Activated T-cell treated with anti-CD3 and anti-CD28 coated beads, Interleukin-2, amount 50 U/mL, for 1 hour (primary cell): Measurements from ENCODE around the gene ARHGEF11.
A peak's percentile ranks its signal among the peaks of the same experiment; 100 is the strongest.
"Not testable (repeated sequence)": the region's sequence is repeated elsewhere in the genome, so short reads cannot be mapped to it uniquely, and the experiment has no call there.

Experiments
- DNase-seq: peaks from one replicate; pipeline ENCODE4 v3.0.0-alpha.2; 2020

Gene ARHGEF11

GRCh38 chr1:157045250-157046218, at the start of gene ARHGEF11:
Gene ARHGEF11 (minus strand): TSS chr1:157045742. CDS start chr1:157044330, 1,412 bp downstream.
- DNase-seq: peak; percentile 33

- DNase-seq: no peak
Observed at GRCh38 chr1:157095091-157095490, 49.5 kb upstream of the ARHGEF11 start.

- DNase-seq: no peak
Observed at GRCh38 chr1:157092831-157093230, 47.3 kb upstream of the ARHGEF11 start.

GRCh38 chr1:157091668-157092273, 46.2 kb upstream of the ARHGEF11 start:
- DNase-seq: no peak

- DNase-seq: no peak
Observed at GRCh38 chr1:157091186-157091585, 45.6 kb upstream of the ARHGEF11 start.

- no peak for DNase-seq
Observed at GRCh38 chr1:157090771-157091170, 45.2 kb upstream of the ARHGEF11 start.

GRCh38 chr1:157090196-157090647, 44.7 kb upstream of the ARHGEF11 start:
- DNase-seq: peak; percentile 88

GRCh38 chr1:157089789-157090188, 44.2 kb upstream of the ARHGEF11 start:
- no peak for DNase-seq

- DNase-seq: no peak
Observed at GRCh38 chr1:157088607-157089006, 43.1 kb upstream of the ARHGEF11 start.

GRCh38 chr1:157087030-157087429, 41.5 kb upstream of the ARHGEF11 start:
- DNase-seq: no peak

- DNase-seq: no peak
Observed at GRCh38 chr1:157086299-157086698, 40.8 kb upstream of the ARHGEF11 start.

- no peak for DNase-seq
Observed at GRCh38 chr1:157085421-157085820, 39.9 kb upstream of the ARHGEF11 start.

GRCh38 chr1:157084720-157085119, 39.2 kb upstream of the ARHGEF11 start:
- DNase-seq: no peak

GRCh38 chr1:157081707-157082106, 36.2 kb upstream of the ARHGEF11 start:
- DNase-seq: no peak

GRCh38 chr1:157080714-157081113, 35.2 kb upstream of the ARHGEF11 start:
- no peak for DNase-seq

- no peak for DNase-seq
Observed at GRCh38 chr1:157077394-157077793, 31.9 kb upstream of the ARHGEF11 start.

GRCh38 chr1:157073944-157074685, 28.6 kb upstream of the ARHGEF11 start:
- peak; percentile 39 for DNase-seq

- no peak for DNase-seq
Observed at GRCh38 chr1:157069601-157070000, 24.1 kb upstream of the ARHGEF11 start.

GRCh38 chr1:157059241-157059640, 13.7 kb upstream of the ARHGEF11 start:
- DNase-seq: not testable (repeated sequence)

GRCh38 chr1:157056269-157056668, 10.7 kb upstream of the ARHGEF11 start:
- no peak for DNase-seq

- not testable (repeated sequence) for DNase-seq
Observed at GRCh38 chr1:157055729-157056128, 10.2 kb upstream of the ARHGEF11 start.

- no peak for DNase-seq
Observed at GRCh38 chr1:157050836-157051235, 5.3 kb upstream of the ARHGEF11 start.

GRCh38 chr1:157047062-157047410, 1.5 kb upstream of the ARHGEF11 start:
- no peak for DNase-seq
